HG02852 (cell line): ENCODE data around the gene BCR.

Source experiments
- ATAC-seq: cut with Tn5 transposase; IDR thresholded peaks from one replicate; pipeline ENCODE4 v1.9.1; 2021; ENCODE audit warnings: mild to moderate bottlenecking, moderate library complexity; ENCODE audit not compliant: unreplicated experiment

BCR gene

DNA sequence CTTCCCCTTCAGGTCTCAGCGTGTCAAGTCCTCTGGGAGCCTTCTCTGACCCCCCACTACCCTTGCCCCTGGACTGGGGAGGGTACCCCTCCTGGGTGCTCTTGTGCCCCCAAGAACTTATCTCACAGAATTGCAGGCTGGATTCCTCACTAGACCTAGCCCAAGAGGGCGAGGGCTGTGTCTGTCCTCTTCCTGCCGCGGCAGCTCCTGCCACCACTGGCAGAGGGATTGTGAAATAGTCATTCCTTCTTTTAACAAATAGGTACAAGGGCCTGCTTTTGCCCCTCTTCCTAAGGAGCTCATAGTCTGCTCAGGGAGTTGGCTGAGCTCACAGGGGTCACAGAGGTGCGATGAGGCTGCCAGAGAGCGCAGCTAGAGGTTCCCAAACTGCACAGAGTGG lies 29.5 kb upstream of the BCR start:
- no peak for ATAC-seq

DNA sequence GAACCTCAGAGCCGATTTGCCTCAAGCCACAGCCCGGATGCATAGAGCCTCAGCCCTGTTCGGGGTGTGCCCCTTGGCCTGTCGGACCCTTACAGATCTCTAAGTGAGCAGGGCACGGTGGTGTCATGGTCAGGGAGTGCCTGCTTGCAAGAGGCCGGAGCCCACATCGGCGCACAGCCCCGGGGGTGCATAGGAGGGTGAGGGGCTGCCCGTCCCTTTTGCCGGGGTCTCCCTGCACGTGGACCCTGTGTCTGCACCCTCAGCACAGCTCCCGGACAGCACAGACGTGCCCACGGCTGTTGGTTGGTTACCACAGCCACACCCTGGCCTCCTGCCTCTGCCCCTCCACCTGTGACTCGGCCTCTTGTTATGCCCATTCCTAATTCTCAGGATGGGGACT lies 28.5 kb upstream of the BCR start:
- no peak for ATAC-seq

DNA sequence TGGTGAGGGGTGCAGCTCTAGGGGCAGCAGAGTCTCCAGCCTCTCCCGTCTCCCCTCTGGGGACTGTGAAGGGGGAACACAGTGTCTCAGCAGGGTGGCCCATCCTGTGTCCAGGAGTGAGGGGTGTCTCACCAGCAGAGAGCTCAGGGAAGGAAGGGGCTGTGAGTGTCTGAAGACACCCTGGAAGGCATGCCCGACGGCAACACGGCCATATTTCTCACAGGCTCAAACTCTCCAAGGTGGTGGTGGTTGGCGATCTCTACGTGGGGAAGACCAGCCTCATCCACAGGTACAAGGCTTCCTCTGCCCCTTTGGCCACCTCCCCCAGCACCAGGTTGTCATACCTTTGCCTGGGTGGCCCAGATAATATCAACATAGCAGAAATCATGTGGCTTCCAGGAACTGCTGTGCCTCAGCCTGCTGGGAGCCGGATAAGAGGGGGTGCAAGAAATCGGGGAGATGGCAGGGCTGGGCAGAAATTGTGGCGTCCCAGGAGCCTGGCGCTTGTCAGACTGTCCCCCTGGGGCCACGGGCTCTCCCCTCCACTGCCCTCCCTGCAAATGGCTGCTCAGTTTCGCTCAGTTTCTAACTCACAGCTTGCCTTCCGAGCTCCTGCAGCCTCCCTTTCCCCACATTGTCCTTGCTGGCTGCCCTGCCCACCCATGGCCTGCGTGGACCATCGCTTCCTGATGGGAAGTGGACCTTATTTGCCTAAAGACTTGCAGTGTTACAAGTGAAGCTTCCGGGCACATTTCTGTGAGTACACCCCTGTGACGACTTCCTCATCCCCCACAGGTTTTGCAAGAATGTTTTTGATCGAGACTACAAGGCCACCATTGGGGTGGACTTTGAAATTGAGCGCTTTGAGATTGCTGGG lies 27.8 kb upstream of the BCR start:
- ATAC-seq, result no peak

DNA sequence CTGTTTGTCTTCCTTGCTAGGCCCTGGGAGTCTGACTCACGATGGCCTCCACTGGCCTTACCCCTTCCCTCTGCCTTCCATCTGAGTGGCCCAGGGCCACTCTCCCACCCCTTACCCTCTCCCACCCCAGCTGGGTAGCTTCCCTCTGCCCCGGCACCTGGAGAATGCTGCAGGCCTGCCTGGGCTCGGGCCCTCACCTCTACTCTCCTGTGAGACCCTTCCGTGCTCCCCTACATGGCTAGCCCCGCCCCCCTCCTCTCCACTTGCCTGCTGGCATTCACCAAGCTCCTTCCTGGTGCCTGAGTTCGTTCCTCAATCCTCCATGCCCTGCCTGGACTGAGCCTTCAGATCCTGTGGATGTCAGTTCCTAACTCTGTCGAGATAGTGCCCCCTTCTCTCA lies 26.3 kb upstream of the BCR start:
- no peak for ATAC-seq

DNA sequence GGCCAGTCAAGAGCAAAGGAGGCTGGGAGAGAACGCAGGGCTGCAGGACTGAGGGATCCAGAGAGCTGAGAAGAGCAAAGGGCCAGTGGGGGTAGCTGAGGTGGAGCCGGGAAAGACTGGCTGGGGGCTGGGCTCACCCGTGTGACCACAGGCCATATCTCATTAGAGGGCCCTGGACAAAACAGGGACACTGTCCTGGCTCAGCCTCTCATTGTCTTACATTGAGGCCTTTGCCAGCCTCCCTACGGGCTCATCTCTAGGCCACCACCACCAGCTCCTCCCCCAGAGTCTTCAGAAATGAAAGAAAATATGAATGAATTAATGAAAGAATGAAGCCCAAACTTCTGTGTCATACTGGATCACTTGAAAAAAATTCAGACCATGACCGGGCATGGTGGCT lies 25.8 kb upstream of the BCR start:
- no peak for ATAC-seq

DNA sequence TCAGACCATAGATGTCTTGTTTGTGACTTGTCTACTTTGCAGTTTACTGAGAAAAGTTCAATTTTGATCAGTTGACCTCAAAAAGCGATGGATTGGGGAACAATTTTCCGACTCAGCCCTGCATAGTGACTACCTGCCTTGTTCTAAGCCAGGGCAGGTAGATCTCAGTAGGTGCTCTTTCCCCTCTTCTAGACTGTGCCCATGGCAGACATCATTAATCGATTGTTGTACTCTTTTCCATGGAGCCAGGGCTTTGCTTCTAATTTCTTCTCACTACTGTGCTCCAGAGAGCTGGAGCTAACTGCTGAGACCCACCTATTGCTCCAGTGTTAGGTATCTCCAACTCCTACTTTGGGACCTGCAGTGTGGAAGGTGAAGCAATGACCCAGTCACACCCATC lies 25.2 kb upstream of the BCR start:
- ATAC-seq, result no peak

DNA sequence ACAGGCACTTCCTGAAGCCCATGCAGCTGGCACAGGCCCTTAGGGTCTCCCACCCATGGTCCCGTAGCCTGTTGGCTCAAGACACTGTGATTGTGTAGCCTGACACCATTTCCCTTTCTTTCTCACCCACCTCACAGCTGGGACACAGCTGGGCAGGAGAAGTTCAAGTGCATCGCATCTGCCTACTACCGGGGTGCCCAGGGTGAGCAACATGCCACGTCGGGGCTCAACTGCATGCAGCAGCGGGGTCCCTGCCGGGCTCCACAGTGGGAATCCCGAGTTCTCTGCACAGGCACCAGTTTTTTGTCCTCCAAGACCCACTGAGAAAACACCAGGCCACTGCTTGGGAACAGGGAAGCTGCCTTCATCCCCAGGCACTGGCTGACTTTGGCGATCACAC lies 24.5 kb upstream of the BCR start:
- no peak for ATAC-seq

DNA sequence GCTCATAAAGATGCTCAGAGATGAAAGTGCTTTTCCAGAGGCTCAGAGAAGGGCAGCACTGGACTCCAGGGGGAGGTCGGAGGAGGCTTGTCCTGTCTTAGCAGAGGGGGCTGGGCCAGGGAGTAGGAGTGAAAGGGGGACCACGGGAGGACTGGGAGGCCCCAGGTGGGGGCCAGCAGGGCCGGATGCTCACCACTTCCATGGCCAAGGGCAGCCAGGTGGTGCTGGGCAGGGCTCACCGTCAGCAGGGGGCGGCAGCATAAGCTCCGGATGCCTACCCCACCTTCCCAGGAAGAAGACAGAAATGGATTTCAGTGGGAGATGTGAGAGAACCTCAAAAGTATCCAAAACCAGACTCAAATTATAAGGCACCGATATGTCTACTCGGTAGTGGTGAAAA lies 24.0 kb upstream of the BCR start:
- no peak for ATAC-seq

DNA sequence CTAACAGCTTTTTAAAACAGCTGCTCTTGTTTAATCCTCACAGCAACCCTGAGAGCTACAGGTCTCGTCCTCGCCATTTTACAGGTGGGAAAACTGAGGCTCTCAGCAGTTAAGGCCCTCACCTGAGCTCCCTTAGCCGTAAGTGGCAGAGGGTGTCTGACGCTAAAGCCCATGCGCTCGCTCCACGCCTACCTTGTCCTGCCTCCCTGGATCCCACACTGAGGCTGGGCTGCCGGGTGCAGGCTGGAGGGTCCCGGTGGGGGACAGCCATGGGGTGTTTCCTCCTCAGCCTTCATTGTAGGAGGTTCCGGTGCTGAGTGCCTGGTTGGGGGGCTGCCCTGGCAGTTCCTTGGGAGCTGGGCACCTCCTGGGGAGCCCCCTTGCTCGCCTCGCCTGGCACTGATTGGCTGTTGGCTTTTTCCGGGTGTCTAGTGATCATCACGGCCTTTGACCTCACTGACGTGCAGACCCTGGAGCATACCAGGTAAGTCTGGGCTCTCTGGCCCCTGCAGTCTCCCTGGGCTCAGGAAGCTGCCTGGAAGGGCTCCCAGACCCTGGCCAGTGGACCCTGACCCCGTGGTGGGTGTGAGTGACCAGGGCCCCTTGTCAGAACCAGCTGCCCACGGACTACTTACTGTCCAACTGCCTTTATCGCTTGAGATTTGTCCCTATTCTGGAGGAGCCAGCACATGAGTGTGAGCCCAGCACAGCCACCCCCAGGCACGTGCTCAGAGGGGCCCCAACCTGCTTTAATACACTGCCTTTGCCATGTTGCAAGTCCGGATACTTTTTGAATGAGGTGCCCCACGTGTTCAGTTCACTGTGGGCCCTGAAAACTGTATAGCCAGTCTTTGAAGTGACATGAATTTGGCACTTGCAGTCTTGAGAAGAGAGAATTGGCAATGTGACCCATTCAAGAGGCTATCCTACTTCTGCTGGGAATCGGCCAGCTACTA lies 22.5 kb upstream of the BCR start:
- ATAC-seq, result no peak

DNA sequence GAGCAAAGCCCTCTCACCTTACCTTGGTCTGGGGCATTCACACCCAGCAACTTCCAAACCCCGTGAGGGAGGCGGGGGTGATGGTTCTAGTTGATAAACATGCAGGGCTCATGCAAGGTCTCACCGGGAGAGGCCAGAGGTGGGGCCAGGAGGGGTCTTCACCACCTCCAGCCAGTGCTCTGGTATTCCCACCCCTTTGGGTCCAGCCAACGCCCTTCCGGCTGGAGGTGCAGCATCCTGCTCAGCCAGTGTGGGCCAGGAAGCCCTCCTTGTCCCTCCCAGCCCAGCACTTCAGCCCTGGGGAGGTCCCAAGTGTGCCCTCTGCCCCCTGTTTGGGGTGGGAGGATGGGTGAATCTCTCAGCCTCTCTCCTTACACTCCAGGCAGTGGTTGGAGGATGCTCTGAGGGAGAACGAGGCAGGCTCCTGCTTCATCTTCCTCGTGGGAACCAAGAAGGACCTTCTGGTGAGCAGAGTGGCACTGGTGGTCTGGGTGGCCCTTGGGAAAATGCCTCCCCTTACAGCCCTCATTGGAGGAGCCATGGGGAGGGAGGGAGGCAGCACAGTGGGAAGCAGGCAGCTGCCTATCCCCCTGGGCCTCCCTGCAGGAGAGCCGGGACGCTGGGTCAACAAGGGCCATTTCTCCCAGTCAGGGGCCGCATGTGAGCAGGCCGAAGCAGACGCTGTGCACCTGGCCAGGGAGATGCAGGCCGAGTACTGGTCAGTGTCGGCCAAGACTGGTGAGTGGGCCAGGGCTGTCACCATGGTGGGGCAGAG lies 21.6 kb upstream of the BCR start:
- ATAC-seq, result no peak

DNA sequence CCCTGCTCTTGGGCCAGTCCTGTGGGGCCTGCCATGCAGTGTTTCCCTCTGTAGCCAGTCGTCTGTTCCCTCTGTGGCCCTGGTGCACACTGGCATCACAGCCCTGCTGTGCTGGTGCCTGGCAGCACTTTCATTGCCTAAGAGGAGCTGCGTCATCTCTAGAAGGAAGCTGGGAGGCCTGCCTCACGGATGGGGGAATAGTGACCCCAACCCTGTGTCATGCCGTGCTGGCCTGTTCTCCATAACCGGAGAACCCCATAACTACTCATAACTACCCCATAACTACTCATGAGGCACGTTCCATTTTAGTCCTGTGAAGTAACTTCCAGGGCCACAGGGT lies 21.0 kb upstream of the BCR start:
- ATAC-seq, result no peak

DNA sequence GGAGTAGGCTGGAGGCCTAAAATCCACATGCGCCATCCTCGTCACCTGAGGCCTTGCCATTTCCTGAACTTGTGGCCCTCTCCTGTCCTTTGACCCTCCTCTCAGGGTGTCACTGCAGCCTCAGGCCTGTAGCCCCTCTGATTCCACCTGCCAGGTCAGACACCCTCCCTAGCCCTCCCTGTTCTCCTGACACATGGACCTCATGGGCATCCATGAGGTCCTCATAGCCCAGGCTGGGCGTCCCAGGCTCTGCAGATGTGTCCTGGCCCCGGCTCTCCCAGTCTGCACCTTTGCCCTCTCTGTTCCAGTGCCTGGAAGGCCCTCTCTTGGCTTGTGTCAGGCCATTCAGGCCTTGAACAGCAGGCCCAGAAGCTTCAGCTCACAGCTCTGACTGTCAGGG lies 19.3 kb upstream of the BCR start:
- no peak for ATAC-seq

DNA sequence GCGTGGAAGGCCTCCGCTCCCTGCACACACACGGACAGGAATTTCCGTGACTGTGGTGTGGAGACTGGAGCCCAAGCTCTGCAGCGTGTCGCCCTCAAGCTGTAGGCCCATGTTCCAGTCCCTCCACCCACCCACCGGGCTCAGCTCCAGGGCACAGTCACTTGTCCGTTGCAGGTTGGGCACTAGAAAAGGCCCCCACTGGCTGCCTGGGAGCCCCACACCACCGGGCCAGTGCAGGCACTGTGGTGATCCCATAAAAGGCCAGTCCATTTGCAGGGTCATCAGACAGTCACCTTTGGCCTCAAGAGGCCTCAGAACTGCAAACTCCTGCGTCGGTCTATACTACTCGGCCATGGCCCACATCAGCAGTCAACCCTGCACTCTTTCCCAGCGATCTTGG lies 18.7 kb upstream of the BCR start:
- ATAC-seq, result no peak

DNA sequence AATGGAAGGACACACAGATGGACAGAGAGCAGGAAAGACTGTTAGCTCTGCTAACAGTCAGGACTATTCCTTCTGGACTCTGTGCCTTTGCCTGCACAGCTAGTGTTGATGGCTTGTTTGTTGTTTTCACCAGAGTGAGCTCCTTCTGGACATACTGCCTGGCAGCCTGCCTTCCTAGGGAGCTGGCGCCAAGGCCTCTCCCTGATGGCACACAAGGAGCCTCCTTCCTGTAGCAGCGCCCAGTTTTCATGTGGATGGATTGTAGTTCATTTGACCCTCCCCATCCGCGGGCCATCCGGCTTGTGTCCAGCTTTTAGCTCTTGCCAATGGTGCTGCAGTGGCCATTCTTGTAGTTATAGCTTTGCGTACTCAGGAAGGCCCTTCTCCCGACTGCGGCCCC lies 16.6 kb upstream of the BCR start:
- ATAC-seq, result no peak

DNA sequence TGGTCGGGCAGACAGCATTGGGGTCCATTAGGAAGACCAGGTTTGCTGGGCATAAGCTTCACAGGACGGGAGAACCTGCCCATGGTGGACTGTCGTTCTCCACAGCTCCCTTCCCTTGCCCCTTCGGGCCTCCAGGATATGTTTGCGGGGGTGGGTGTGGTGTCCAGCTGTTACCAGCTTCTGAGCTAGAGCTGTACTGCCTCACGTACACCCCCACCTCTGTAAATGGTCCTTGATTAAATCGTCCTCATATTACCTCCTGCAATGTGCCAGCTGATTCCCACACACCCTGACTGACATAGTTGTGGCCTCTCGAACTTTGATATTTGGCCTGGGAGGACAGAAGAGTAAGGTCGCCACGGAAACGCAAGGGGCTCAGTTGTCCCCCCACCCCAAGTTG lies 16.2 kb upstream of the BCR start:
- no peak for ATAC-seq

DNA sequence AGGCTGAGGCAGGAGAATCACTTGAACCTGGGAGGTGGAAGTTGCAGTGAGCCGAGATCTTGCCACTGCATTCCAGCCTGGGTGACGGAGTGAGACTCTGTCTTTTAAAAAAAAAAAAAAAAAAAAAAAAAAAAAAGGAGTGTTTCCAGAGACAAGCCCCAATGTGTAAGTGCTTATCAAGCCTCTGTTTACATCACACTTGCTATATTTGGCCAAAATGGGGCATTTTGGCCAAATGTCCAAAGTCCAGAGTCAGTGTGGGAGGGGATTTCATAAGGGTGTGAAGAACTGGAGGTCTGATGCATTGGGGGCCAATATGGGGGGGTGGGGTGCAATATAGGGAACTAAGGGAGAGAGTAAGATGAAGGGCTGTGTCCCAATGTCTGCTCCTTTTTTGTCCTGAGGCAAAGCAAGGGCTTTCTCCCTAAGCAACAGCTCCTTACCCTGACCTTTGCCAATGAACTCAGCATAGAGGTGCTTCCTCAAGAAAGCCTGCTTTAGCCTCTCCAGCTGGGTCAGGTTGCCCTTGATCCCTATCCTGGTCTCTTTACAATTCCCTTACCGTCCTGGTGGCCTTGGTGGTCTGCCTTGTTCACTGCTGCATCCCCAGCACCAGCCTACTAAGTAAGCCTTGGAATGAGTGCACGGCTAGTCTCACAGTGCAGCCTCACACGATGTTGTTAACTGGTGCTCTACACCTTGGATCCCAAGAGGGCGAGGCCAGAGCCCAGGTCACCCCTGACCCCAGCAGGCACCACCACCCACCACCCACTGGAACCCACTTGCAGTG lies 14.1 kb upstream of the BCR start:
- no peak for ATAC-seq

DNA sequence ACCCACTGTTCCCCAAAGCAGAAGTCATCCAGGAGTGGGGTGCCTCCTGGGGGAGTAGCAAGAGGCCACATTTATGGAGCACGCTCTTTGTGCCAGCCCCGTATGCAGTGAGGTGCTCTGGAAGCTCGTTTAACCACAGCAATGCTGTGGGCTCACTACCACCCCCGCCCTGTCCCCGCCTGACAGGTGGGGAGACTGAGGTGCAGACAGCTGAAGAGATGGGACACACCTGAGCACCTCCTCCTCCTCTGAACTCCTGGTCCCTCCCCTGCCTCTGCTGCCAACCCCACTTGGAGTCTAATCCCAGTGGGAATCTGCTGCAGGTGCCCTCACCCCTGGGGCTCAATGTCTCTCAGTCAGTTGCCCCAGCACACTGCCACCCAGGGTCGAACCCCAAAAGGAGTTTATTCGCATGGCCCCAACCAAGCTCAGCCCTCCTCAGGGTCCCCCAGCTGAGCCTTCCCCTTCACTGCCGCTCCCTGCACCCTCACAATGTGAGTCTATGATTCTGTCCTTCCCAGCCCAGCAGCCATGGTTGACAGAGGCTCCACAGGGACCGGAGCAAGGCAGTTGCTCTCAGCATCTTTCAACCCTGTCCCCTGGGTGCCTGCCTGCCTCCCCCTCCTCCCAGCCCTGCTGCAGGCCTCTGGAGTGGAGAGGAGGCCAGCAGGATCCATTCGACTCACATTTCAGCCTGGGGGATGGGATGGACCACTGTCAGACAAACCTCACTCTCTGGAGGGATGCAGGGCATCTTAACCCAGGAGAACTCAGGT lies 13.3 kb upstream of the BCR start:
- no peak for ATAC-seq

DNA sequence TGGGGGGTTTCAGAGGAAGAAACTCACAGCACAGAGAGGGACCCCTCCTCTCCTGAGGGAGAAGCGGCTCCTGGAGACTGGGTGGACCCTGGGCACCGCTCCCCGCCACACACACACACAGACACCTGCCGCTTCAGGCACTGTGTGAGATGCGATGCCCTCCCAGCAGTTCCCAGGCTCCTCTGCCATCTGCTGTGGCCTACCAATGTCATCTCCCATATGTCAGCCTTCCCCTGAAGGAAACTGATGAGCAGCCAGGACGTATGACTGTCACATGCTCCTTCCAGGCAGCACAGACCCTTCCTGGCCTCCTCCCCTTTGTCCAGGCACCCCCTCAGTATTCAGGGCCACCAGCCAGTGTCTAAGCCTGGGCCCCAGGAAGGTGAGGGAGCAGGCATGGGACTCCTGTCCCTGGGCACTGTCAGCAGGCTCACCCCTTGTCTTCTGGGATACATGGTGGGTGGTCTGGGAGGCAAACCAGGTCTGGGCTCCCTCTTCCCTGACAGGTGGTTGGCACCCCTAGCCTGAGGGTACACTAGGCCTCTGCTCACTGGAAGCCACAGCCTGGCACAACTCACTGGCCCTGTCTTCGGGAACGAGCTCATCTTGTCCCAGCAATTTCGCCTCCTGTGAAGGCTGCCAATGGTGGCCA lies 11.8 kb upstream of the BCR start:
- no peak for ATAC-seq

DNA sequence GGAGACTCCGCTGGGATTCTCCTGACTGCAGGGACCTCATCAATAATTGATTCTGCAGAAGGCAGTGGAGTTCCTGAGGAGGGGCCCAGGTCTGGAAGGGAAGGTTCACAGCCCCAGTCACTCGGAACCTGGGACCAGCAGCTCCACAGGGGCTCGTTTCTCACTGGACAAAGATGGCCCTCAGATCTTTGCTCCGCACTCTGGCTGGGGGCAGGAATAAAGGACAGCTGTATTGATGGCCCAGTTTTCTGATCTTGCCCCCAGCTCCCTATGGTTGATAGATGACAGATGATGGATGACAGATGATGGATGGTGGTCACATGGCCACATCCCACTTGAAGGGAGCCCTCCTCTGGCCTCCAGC lies 11.3 kb upstream of the BCR start:
- ATAC-seq, result no peak
